ENCODE results near the gene PARVB. TPM values are rescaled to one million over a fixed set of nuclear protein-coding genes. Genes with fewer than 3 reads are reported as not detected.

The PARVB gene
- total and polyA plus RNA-seq, 4 donors = 7.9 to 34.6 (median 20.2) TPM

DNA sequence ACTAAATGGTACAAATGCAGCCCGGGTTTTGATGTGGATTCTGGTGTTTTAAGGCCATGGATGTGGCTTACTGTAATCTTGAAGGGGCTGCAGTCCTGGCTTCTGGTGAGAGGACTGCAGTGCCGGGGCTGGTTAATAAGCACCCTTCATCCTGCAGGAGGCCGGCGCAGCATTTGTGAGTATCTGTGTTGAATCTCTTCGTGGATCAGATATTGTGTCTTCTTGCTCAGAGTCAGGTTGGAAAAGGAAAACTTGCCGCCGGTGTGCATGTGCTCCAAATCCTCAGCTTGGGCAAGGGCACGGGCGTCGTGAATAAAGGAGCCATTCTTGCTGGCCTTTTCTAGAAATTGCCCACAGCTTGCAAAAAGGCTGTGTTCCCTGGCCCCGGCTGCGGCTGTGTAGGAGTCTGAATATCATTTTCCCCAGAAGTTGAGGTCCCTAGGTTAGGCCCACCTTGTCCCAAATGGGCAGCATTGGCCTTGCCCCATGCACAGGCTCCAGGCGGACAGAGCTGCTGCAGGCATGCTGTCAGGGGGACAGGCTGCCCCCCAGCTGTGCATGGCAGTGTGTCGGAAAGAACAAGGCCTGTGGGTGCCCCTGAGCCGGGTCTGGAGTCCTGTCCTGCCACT lies 28.9 kb upstream of the PARVB start:
- 93 to 94% methylated on average over 15 of the region's 15 CpGs for WGBS, 2 donors
- Histone ChIP-seq H3K9me3 (ENCODE audit: control insufficient read depth, low read length) (no peaks in the 10 kb centered on the region), H3K4me1 (ENCODE audit: control insufficient read depth in 1 of 2, insufficient read depth in 2 of 2, low read length in 2 of 2) (no peaks in the 10 kb centered on the region), H3K27ac (ENCODE audit: low read depth in 1 of 2, low read length in 2 of 2) (no peak overlapping the region), H3K4me3 (ENCODE audit: low read length in 2 of 2) (no peak overlapping the region), H3K36me3 (ENCODE audit: control insufficient read depth in 1 of 2, insufficient read depth in 2 of 2, low read length in 1 of 2) (peaks cover 0 to 17% of the 10 kb centered on the region in 2 donors), H3K27me3 (ENCODE audit: control insufficient read depth in 1 of 2, insufficient read depth in 2 of 2, low read length in 1 of 2) (no peaks in the 10 kb centered on the region)
- intact Hi-C loops (cut with DNase I) = loop anchor here in 1 of 2 donors (2.0 kb wide), 1 partner anchor 632 kb away; no protein-coding TSS in a partner anchor
- ATAC-seq (ENCODE audit: low FRiP score) (no peak), DNase-seq (no peak)

DNA sequence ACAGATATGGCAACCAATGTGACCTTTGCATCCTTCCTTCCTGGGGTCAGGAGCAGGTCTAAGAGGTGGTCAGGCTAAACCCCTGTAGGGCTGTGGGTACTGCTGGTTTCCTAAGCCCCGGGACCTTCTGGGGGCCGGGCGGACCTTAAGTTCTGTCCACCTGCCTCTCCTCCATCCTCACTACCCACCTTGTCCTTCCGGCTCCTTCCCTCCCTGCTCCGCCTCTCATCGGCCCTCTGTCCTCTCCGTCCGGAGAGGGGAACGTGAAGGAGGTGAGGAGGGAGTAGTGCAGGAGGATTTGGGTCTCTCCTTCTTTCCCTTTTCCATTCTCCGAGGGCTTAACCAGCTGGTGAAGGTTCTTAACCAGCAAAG lies 28.3 kb upstream of the PARVB start:
- 87 to 94% methylated on average over 10 of the region's 10 CpGs for WGBS, 2 donors
- intact Hi-C loops (cut with DNase I) = loop anchor here in 1 of 2 donors (2.0 kb wide), 1 partner anchor 631 kb away; no protein-coding TSS in a partner anchor
- no peak for DNase-seq
- Histone ChIP-seq H3K27me3 (ENCODE audit: control insufficient read depth in 1 of 2, insufficient read depth in 2 of 2, low read length in 1 of 2) (no peaks in the 10 kb centered on the region), H3K36me3 (ENCODE audit: control insufficient read depth in 1 of 2, insufficient read depth in 2 of 2, low read length in 1 of 2) (peaks cover 0 to 15% of the 10 kb centered on the region in 2 donors), H3K9me3 (ENCODE audit: control insufficient read depth, low read length) (no peaks in the 10 kb centered on the region), H3K27ac (ENCODE audit: low read depth in 1 of 2, low read length in 2 of 2) (no peak overlapping the region), H3K4me3 (ENCODE audit: low read length in 2 of 2) (no peak overlapping the region), H3K4me1 (ENCODE audit: control insufficient read depth in 1 of 2, insufficient read depth in 2 of 2, low read length in 2 of 2) (no peaks in the 10 kb centered on the region)
- no peak for ATAC-seq (ENCODE audit: low FRiP score)

GRCh38 chr22:43996170-43996980 lies 27.7 kb upstream of the PARVB start:
- WGBS, 2 donors = 86 to 89% methylated on average over 45 of the region's 45 CpGs

GRCh38 chr22:43996981-43997265 lies 27.2 kb upstream of the PARVB start:
- WGBS, 2 donors = 74 to 84% methylated on average over 8 of the region's 8 CpGs
- DNase-seq (no peak), ATAC-seq (ENCODE audit: low FRiP score) (no peak)
- no peak overlapping the region for H3K27ac ChIP-seq (ENCODE audit: low read depth in 1 of 2, low read length in 2 of 2)
- intact Hi-C loops (cut with DNase I) = no loop called here
- peaks cover 0 to 13% of the 10 kb centered on the region in 2 donors for H3K36me3 ChIP-seq (ENCODE audit: control insufficient read depth in 1 of 2, insufficient read depth in 2 of 2, low read length in 1 of 2)
- no peak overlapping the region for H3K4me3 ChIP-seq (ENCODE audit: low read length in 2 of 2)
- H3K9me3 ChIP-seq (ENCODE audit: control insufficient read depth, low read length) = no peaks in the 10 kb centered on the region
- H3K27me3 ChIP-seq (ENCODE audit: control insufficient read depth in 1 of 2, insufficient read depth in 2 of 2, low read length in 1 of 2) = no peaks in the 10 kb centered on the region
- H3K4me1 ChIP-seq (ENCODE audit: control insufficient read depth in 1 of 2, insufficient read depth in 2 of 2, low read length in 2 of 2) = no peaks in the 10 kb centered on the region

More at GRCh38 chr22:43996170-43996980, 27.7 kb upstream of the PARVB start:
- H3K27ac ChIP-seq (ENCODE audit: low read depth in 1 of 2, low read length in 2 of 2) = no peak overlapping the region
- intact Hi-C loops (cut with DNase I) = no loop called here
- ATAC-seq (ENCODE audit: low FRiP score) = no peak
- no peak overlapping the region for H3K4me3 ChIP-seq (ENCODE audit: low read length in 2 of 2)
- no peaks in the 10 kb centered on the region for H3K9me3 ChIP-seq (ENCODE audit: control insufficient read depth, low read length)
- peaks cover 0 to 15% of the 10 kb centered on the region in 2 donors for H3K36me3 ChIP-seq (ENCODE audit: control insufficient read depth in 1 of 2, insufficient read depth in 2 of 2, low read length in 1 of 2)
- H3K4me1 ChIP-seq (ENCODE audit: control insufficient read depth in 1 of 2, insufficient read depth in 2 of 2, low read length in 2 of 2) = no peaks in the 10 kb centered on the region
- H3K27me3 ChIP-seq (ENCODE audit: control insufficient read depth in 1 of 2, insufficient read depth in 2 of 2, low read length in 1 of 2) = no peaks in the 10 kb centered on the region
- DNase-seq = peak; percentile 81 to 84

DNA sequence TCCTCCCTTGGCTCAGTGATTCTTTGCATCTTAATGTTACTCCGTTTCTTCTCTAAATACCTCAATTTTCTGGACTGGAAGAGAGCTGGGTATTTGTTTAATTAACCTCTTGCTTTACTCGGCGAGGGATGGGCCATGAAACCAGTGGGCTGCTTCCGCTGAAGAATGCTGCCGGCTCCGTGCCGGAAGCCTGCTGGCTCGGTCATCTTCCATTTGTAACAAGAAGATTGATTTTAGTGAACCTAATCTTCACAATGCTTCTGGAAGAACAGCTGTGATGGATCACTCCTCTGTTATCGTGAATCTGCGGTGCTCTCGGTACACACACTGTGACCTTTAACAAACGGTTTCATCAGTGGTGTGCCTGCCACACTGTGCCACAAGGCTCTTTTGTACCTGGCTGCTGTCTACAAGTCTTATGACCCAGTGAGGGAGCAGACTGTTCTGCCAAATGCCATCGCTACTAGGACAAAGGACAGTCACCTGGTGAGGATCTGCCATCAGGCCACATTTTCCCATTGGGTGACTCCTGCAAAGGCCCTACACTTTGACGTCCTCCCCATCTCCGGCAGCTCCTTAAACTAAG lies 25.3 kb upstream of the PARVB start:
- no peak for ATAC-seq (ENCODE audit: low FRiP score)
- no peak overlapping the region for H3K4me3 ChIP-seq (ENCODE audit: low read length in 2 of 2)

GRCh38 chr22:43999378-43999777 lies 24.7 kb upstream of the PARVB start:
- peaks cover 0 to 7% of the 10 kb centered on the region in 2 donors for H3K36me3 ChIP-seq (ENCODE audit: control insufficient read depth in 1 of 2, insufficient read depth in 2 of 2, low read length in 1 of 2)
- DNase-seq (no peak), ATAC-seq (ENCODE audit: low FRiP score) (no peak)
- H3K27ac ChIP-seq (ENCODE audit: low read depth in 1 of 2, low read length in 2 of 2) = no peak overlapping the region
- intact Hi-C loops (cut with DNase I) = no loop called here
- H3K9me3 ChIP-seq (ENCODE audit: control insufficient read depth, low read length) = no peaks in the 10 kb centered on the region
- H3K27me3 ChIP-seq (ENCODE audit: control insufficient read depth in 1 of 2, insufficient read depth in 2 of 2, low read length in 1 of 2) = no peaks in the 10 kb centered on the region
- 94 to 95% methylated on average over 3 of the region's 3 CpGs for WGBS, 2 donors
- no peak overlapping the region for H3K4me3 ChIP-seq (ENCODE audit: low read length in 2 of 2)
- H3K4me1 ChIP-seq (ENCODE audit: control insufficient read depth in 1 of 2, insufficient read depth in 2 of 2, low read length in 2 of 2) = no peaks in the 10 kb centered on the region

More for the DNA sequence above, 25.3 kb upstream of the PARVB start:
- no peaks in the 10 kb centered on the region for H3K4me1 ChIP-seq (ENCODE audit: control insufficient read depth in 1 of 2, insufficient read depth in 2 of 2, low read length in 2 of 2)
- intact Hi-C loops (cut with DNase I) = no loop called here
- DNase-seq = no peak
- no peaks in the 10 kb centered on the region for H3K9me3 ChIP-seq (ENCODE audit: control insufficient read depth, low read length)
- no peaks in the 10 kb centered on the region for H3K27me3 ChIP-seq (ENCODE audit: control insufficient read depth in 1 of 2, insufficient read depth in 2 of 2, low read length in 1 of 2)
- H3K36me3 ChIP-seq (ENCODE audit: control insufficient read depth in 1 of 2, insufficient read depth in 2 of 2, low read length in 1 of 2) = peaks cover 0 to 9% of the 10 kb centered on the region in 2 donors
- H3K27ac ChIP-seq (ENCODE audit: low read depth in 1 of 2, low read length in 2 of 2) = no peak overlapping the region
- WGBS, 2 donors = 89 to 90% methylated on average over 15 of the region's 15 CpGs

- Histone ChIP-seq H3K9me3 (ENCODE audit: control insufficient read depth, low read length) (no peaks in the 10 kb centered on the region), H3K36me3 (ENCODE audit: control insufficient read depth in 1 of 2, insufficient read depth in 2 of 2, low read length in 1 of 2) (peaks cover 0 to 7% of the 10 kb centered on the region in 2 donors), H3K27ac (ENCODE audit: low read depth in 1 of 2, low read length in 2 of 2) (no peak overlapping the region), H3K4me1 (ENCODE audit: control insufficient read depth in 1 of 2, insufficient read depth in 2 of 2, low read length in 2 of 2) (no peaks in the 10 kb centered on the region), H3K4me3 (ENCODE audit: low read length in 2 of 2) (no peak overlapping the region), H3K27me3 (ENCODE audit: control insufficient read depth in 1 of 2, insufficient read depth in 2 of 2, low read length in 1 of 2) (no peaks in the 10 kb centered on the region)
- intact Hi-C loops (cut with DNase I) = no loop called here
- no peak for DNase-seq
- no peak for ATAC-seq (ENCODE audit: low FRiP score)
- 95 to 97% methylated on average over 4 of the region's 4 CpGs for WGBS, 2 donors
Observed at GRCh38 chr22:44000123-44000522, 24.0 kb upstream of the PARVB start.

- no peak overlapping the region for H3K4me3 ChIP-seq (ENCODE audit: low read length in 2 of 2)
- intact Hi-C loops (cut with DNase I) = no loop called here
- H3K9me3 ChIP-seq (ENCODE audit: control insufficient read depth, low read length) = peaks cover 2% of the 10 kb centered on the region
- WGBS, 2 donors = 51 to 52% methylated on average over 7 of the region's 7 CpGs
- DNase-seq (no peak), ATAC-seq (ENCODE audit: low FRiP score) (no peak)
- H3K27me3 ChIP-seq (ENCODE audit: control insufficient read depth in 1 of 2, insufficient read depth in 2 of 2, low read length in 1 of 2) = no peaks in the 10 kb centered on the region
- peaks cover 0 to 2% of the 10 kb centered on the region in 2 donors for H3K36me3 ChIP-seq (ENCODE audit: control insufficient read depth in 1 of 2, insufficient read depth in 2 of 2, low read length in 1 of 2)
- H3K27ac ChIP-seq (ENCODE audit: low read depth in 1 of 2, low read length in 2 of 2) = no peak overlapping the region
- no peaks in the 10 kb centered on the region for H3K4me1 ChIP-seq (ENCODE audit: control insufficient read depth in 1 of 2, insufficient read depth in 2 of 2, low read length in 2 of 2)
Observed at GRCh38 chr22:44001521-44001920, 22.6 kb upstream of the PARVB start.
